ENCODE results near the gene TCERG1. TPM values are rescaled to one million over a fixed set of nuclear protein-coding genes. Genes with fewer than 3 reads are reported as not detected.
A peak's percentile ranks its signal among the peaks of the same experiment; 100 is the strongest.

TCERG1 gene
- total RNA-seq, 1 donor from 2014 or later: 155 TPM

DNA sequence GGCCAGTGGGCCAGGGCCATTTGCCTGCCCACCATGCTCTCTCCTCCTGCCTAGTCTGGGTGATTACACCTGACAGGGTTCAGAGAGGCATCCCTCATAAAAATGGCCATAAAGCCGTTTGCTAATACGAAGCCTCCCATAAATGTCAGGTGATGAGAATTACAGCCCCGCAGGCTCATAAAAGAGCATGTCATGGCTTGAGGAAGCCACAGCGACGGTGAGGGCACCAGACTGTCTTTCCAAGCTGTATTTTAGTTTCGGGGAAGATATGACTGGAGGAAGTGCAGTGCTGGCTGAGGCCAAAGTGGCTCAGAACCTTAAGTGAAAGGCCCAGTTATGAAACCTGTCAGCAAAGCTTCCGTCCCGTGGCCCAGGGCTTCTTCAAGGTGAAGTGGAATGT, 18.5 kb upstream of the TCERG1 start:
- Mint-ChIP-seq H3K36me3 (ENCODE audit: low read depth) (no peaks in the 10 kb centered on the region), H3K27ac (no peak overlapping the region), H3K4me3 (no peak overlapping the region), H3K4me1 (peaks cover 6% of the 10 kb centered on the region), H3K9me3 (no peaks in the 10 kb centered on the region), H3K27me3 (peaks cover 14% of the 10 kb centered on the region)
- DNase-seq: no peak
- intact Hi-C loops (cut with micrococcal nuclease): loop anchor here (1.0 to 5.0 kb wide), 2 partner anchors 134 to 731 kb away; no protein-coding TSS in a partner anchor

GRCh38 chr5:146440353-146440752, 6.8 kb upstream of the TCERG1 start:
- intact Hi-C loops (cut with micrococcal nuclease): no loop called here
- Mint-ChIP-seq H3K9me3 (no peaks in the 10 kb centered on the region), H3K4me3 (no peak overlapping the region), H3K36me3 (ENCODE audit: low read depth) (no peaks in the 10 kb centered on the region), H3K27me3 (peaks cover 27% of the 10 kb centered on the region), H3K27ac (no peak overlapping the region), H3K4me1 (no peaks in the 10 kb centered on the region)
- DNase-seq: peak; percentile 50

GRCh38 chr5:146440870-146441495, 6.2 kb upstream of the TCERG1 start:
- H3K4me3 Mint-ChIP-seq: no peak overlapping the region
- DNase-seq: peak; percentile 43
- H3K27me3 Mint-ChIP-seq: peaks cover 24% of the 10 kb centered on the region
- no peak overlapping the region for H3K27ac Mint-ChIP-seq
- no peaks in the 10 kb centered on the region for H3K9me3 Mint-ChIP-seq
- no peaks in the 10 kb centered on the region for H3K36me3 Mint-ChIP-seq (ENCODE audit: low read depth)
- no peaks in the 10 kb centered on the region for H3K4me1 Mint-ChIP-seq
- intact Hi-C loops (cut with micrococcal nuclease): no loop called here

GRCh38 chr5:146441896-146442295, 5.2 kb upstream of the TCERG1 start:
- Mint-ChIP-seq H3K4me3 (no peak overlapping the region), H3K4me1 (no peaks in the 10 kb centered on the region), H3K27me3 (peaks cover 21% of the 10 kb centered on the region), H3K27ac (no peak overlapping the region), H3K36me3 (ENCODE audit: low read depth) (no peaks in the 10 kb centered on the region), H3K9me3 (no peaks in the 10 kb centered on the region)
- intact Hi-C loops (cut with micrococcal nuclease): no loop called here
- DNase-seq: no peak

- peak; percentile 77 for DNase-seq
- Mint-ChIP-seq H3K27ac (peak overlapping the region; percentile 100), H3K9me3 (no peaks in the 10 kb centered on the region), H3K36me3 (ENCODE audit: low read depth) (peaks cover 16% of the 10 kb centered on the region), H3K4me1 (peaks cover 29% of the 10 kb centered on the region), H3K4me3 (peak overlapping the region; percentile 100), H3K27me3 (peaks cover 2% of the 10 kb centered on the region)
- intact Hi-C loops (cut with micrococcal nuclease): loop anchor here (1.0 to 2.0 kb wide), 3 partner anchors 19 to 266 kb away; partner anchors contain the start of genes LARS1 and RBM27
These were observed 724 bp downstream of the TCERG1 start for GRCh38 chr5:146447734-146448380.

- H3K4me1 Mint-ChIP-seq: peaks cover 32% of the 10 kb centered on the region
- peak; percentile 44 for DNase-seq
- H3K36me3 Mint-ChIP-seq (ENCODE audit: low read depth): peaks cover 18% of the 10 kb centered on the region
- H3K9me3 Mint-ChIP-seq: no peaks in the 10 kb centered on the region
- intact Hi-C loops (cut with micrococcal nuclease): loop anchor here (2.0 kb wide), 1 partner anchor 18 kb away; no protein-coding TSS in a partner anchor
- H3K27ac Mint-ChIP-seq: peak overlapping the region; percentile 34
- H3K27me3 Mint-ChIP-seq: no peaks in the 10 kb centered on the region
- peak overlapping the region; percentile 100 for H3K4me3 Mint-ChIP-seq
These were observed 1.8 kb downstream of the TCERG1 start for GRCh38 chr5:146448783-146449519.

DNA sequence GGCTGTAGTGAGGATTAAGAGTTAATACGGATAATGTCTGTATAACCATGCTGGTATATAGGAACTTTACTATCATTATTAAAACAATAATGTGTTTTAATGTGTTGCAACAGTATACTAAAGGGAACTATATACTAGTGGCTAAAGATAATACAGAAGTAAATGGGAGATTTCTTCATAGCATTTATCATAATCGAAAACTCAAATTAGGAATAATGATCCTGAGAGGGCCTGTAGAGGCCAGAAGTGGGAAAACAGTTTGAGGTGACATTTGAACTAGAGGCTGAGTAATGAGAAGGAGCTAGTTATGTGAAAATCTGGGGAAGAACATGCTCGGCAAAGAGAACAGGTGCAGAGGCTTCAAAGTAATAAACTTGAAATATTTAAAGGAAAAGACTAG, 2.9 kb downstream of the TCERG1 start:
- Mint-ChIP-seq H3K9me3 (no peaks in the 10 kb centered on the region), H3K4me1 (peaks cover 34% of the 10 kb centered on the region), H3K4me3 (peak overlapping the region; percentile 100), H3K36me3 (ENCODE audit: low read depth) (peaks cover 25% of the 10 kb centered on the region), H3K27me3 (no peaks in the 10 kb centered on the region), H3K27ac (no peak overlapping the region)
- DNase-seq: peak; percentile 23
- intact Hi-C loops (cut with micrococcal nuclease): no loop called here

- H3K36me3 Mint-ChIP-seq (ENCODE audit: low read depth): peaks cover 36% of the 10 kb centered on the region
- no peak overlapping the region for H3K4me3 Mint-ChIP-seq
- intact Hi-C loops (cut with micrococcal nuclease): no loop called here
- no peak for DNase-seq
- H3K9me3 Mint-ChIP-seq: no peaks in the 10 kb centered on the region
- no peak overlapping the region for H3K27ac Mint-ChIP-seq
- H3K4me1 Mint-ChIP-seq: peaks cover 36% of the 10 kb centered on the region
- H3K27me3 Mint-ChIP-seq: no peaks in the 10 kb centered on the region
These were observed 4.3 kb downstream of the TCERG1 start for GRCh38 chr5:146451411-146451810.

DNA sequence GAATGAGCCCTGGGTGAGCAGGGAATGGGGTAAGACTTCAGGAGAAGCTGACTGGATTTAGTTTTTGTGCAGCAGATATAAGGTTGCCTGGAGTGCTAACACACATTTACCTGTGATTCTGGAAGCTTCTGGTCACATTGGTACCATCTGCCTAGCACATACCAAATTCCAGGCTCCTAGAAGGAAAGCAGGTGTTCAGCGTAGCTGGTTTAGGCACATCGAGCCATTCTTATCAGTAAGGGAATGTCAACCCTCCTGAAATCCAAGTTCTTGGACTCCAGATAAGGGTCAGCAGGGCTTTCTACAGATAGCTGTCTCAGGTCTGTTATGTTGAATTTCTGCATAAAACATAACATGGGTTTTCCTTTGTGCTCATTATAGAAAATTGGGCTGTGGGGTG, 10.3 kb downstream of the TCERG1 start:
- intact Hi-C loops (cut with micrococcal nuclease): no loop called here
- Mint-ChIP-seq H3K27ac (no peak overlapping the region), H3K27me3 (no peaks in the 10 kb centered on the region), H3K9me3 (no peaks in the 10 kb centered on the region), H3K36me3 (ENCODE audit: low read depth) (peaks cover 57% of the 10 kb centered on the region), H3K4me1 (peaks cover 25% of the 10 kb centered on the region), H3K4me3 (no peak overlapping the region)
- peak; percentile 51 for DNase-seq

DNA sequence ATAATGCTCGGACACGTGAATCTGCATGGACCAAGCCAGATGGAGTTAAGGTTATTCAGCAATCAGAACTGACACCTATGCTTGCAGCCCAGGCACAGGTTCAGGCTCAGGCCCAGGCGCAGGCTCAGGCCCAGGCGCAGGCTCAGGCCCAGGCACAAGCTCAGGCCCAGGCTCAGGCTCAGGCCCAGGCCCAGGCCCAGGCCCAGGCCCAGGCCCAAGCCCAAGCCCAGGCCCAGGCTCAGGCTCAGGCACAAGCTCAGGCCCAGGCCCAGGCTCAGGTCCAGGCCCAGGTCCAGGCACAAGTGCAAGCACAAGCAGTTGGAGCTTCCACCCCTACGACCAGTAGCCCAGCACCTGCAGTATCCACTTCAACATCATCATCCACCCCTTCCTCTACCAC, 11.8 kb downstream of the TCERG1 start:
- peak; percentile 42 for DNase-seq
- Mint-ChIP-seq H3K36me3 (ENCODE audit: low read depth) (peaks cover 68% of the 10 kb centered on the region), H3K4me1 (peaks cover 25% of the 10 kb centered on the region), H3K27me3 (no peaks in the 10 kb centered on the region), H3K4me3 (no peak overlapping the region), H3K9me3 (no peaks in the 10 kb centered on the region), H3K27ac (no peak overlapping the region)
- intact Hi-C loops (cut with micrococcal nuclease): no loop called here

- Mint-ChIP-seq H3K4me1 (peaks cover 28% of the 10 kb centered on the region), H3K4me3 (no peak overlapping the region), H3K27ac (no peak overlapping the region), H3K9me3 (no peaks in the 10 kb centered on the region), H3K27me3 (no peaks in the 10 kb centered on the region), H3K36me3 (ENCODE audit: low read depth) (peaks cover 71% of the 10 kb centered on the region)
- DNase-seq: no peak
- intact Hi-C loops (cut with micrococcal nuclease): loop anchor here (10.0 kb wide), 1 partner anchor 307 kb away; no protein-coding TSS in a partner anchor
These were observed 14.2 kb downstream of the TCERG1 start for GRCh38 chr5:146461319-146461718.

DNA sequence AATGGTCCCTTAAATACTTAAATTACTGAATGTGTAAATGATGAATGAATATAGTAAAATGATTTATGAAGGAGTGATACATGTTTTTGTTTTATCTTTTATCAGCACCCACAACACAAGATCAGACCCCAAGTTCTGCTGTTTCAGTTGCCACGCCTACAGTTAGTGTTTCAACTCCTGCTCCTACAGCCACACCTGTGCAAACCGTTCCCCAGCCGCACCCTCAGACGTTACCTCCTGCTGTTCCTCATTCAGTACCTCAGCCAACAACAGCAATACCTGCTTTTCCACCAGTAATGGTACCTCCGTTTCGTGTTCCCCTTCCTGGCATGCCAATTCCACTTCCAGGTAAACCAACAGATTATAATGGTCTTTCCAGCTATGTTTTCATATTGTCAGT, 16.3 kb downstream of the TCERG1 start:
- no peak overlapping the region for H3K27ac Mint-ChIP-seq
- no peak overlapping the region for H3K4me3 Mint-ChIP-seq
- no peak for DNase-seq
- no peaks in the 10 kb centered on the region for H3K9me3 Mint-ChIP-seq
- intact Hi-C loops (cut with micrococcal nuclease): loop anchor here (10.0 kb wide), 1 partner anchor 309 kb away; no protein-coding TSS in a partner anchor
- H3K27me3 Mint-ChIP-seq: no peaks in the 10 kb centered on the region
- peaks cover 68% of the 10 kb centered on the region for H3K36me3 Mint-ChIP-seq (ENCODE audit: low read depth)
- peaks cover 32% of the 10 kb centered on the region for H3K4me1 Mint-ChIP-seq

GRCh38 chr5:146466521-146467349, 19.6 kb downstream of the TCERG1 start:
- no peaks in the 10 kb centered on the region for H3K9me3 Mint-ChIP-seq
- no peaks in the 10 kb centered on the region for H3K27me3 Mint-ChIP-seq
- no peak overlapping the region for H3K4me3 Mint-ChIP-seq
- DNase-seq: no peak
- intact Hi-C loops (cut with micrococcal nuclease): loop anchor here (2.0 to 10.0 kb wide), 2 partner anchors 18 to 312 kb away; no protein-coding TSS in a partner anchor
- H3K4me1 Mint-ChIP-seq: peaks cover 18% of the 10 kb centered on the region
- no peak overlapping the region for H3K27ac Mint-ChIP-seq
- H3K36me3 Mint-ChIP-seq (ENCODE audit: low read depth): peaks cover 56% of the 10 kb centered on the region
